ENCODE data around the gene E2F4.

E2F4 gene, protein sequence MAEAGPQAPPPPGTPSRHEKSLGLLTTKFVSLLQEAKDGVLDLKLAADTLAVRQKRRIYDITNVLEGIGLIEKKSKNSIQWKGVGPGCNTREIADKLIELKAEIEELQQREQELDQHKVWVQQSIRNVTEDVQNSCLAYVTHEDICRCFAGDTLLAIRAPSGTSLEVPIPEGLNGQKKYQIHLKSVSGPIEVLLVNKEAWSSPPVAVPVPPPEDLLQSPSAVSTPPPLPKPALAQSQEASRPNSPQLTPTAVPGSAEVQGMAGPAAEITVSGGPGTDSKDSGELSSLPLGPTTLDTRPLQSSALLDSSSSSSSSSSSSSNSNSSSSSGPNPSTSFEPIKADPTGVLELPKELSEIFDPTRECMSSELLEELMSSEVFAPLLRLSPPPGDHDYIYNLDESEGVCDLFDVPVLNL

GRCh38 chr16:67191995-67192681 lies at the start of gene E2F4:
Gene E2F4 (plus strand): TSS chr16:67192155. CDS start chr16:67192228, 73 bp downstream.
- peak; percentile 92 to 94 for DNase-seq

DNA sequence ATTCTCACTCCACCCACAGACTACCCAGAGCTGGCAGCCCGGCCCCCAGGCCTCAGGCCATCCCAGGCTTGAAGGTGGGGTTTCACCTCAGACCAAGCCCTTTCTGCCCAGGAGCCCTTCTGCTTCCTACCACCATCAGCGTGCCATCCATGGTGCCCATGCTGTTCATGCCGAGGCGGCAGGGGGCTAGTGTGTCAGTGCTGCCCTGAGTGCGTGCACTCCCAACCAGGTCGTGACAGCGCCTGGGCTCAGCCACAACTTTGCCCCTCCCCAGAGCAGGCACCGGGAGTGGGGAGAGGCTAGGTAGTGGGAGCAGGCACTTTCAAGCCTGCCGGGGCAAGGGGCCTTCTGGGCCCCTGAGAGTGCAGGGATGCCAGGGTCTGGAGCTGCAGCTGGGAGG lies 49.6 kb upstream of the E2F4 start:
- no peak for DNase-seq

- DNase-seq, result no peak
Measured at GRCh38 chr16:67144943-67145342, 47.0 kb upstream of the E2F4 start.

- no peak for DNase-seq
Measured at GRCh38 chr16:67145746-67146145, 46.2 kb upstream of the E2F4 start.

DNA sequence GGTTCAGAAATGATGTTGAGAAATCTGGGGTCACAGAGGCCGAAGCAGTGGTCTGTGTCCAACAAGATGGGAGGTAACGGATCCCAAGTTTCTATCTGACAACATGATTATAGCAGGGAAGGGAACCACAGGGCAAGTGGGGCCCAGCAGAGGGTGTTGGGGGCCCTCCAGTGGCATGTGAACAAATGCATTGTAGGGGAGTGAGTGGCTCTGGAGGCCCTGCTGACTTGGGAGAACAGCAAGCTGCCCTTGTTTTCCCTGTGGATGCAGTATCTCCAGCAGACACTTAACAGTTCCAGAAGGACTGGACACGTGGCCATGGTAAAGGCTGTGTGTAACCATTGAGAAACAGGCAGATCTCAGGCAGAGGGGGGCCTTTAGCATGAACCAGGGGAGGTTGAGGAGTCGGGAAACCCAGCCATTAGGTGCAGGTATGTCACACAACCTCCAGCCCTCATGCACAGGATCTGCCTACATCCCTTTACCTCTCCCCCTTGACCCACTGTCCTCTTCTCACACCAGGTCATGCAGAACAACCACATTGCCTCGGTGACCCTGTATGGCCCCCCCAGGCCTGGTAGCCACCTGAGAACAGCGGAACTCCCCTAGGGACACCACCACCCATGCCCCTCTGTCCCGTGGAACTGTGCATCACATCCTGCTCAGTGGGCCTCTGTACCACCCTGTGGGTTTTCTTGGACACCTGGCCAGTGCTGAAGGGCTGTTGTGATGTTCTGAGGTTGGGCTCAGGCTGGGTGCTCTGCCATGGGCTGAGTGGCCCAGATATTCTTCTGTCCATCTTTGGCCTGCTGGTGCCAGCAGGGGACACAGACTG lies 45.2 kb upstream of the E2F4 start:
- no peak for DNase-seq

DNA sequence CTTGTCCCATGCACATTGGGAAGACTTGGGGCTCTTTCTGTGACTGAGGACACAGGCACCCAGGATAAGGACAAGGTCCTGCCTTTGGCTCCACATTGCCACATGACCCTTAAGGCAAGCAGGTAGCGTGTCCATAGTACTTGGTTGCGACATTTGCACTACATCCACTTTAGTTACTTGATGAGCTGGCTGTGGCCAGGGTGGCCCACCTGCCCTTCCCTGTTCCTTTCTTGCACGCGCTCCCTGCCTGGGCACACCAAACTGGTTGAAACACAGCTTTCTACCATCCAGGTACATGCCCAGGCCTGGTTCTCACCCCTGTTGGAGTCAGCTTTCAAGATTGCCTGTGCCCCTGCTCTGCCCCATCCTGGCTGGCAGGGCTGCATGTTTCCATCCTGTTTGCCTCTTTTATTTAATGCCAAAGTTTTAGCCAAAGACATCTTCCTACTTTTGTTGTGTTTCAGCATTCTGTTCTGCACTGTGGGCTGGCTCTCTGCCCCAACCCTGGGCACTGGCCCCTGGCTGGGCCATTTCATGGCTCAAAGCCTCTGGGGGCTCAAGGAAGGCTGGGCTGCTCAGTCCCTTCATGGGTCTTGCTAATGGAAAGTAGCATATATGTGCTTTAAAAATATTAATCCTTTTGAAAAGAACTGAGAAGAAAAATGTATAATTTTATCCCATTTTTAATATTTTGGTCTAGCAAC lies 44.4 kb upstream of the E2F4 start:
- DNase-seq, result no peak

- DNase-seq, result no peak
Measured at GRCh38 chr16:67148221-67148620, 43.7 kb upstream of the E2F4 start.

GRCh38 chr16:67148656-67149275 lies 43.2 kb upstream of the E2F4 start:
- DNase-seq, result no peak

- DNase-seq, result no peak
Measured at GRCh38 chr16:67149276-67150046, 42.5 kb upstream of the E2F4 start.

GRCh38 chr16:67150047-67150832 lies 41.7 kb upstream of the E2F4 start:
- peak; percentile 69 to 74 for DNase-seq

DNA sequence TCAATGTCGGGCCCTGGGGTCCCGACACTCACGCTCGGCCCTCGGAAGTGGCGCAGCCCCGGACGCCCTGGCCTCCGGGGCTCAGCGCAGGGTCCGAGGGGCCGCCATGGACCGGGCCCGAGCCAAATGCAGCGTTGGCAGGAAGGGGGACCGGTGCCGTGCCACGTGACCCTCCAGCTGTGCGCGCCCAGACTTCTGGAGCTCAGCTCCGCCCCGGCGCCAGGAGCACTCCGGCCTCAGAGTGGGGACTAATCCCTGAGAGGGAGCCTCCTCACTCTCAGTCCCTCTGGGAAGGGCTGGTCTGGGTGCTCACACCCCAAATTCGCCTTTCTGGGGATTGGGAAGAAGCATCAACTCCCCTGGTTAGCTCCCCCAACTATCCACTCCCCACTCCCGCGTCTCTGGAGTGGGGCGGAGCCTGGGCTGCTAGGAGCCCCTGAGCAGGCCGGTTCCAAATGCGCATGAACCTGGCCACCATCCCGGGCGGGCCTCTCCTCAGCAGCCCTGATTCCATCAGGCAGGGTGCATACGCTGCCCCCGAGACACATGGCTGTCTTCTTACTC lies 41.0 kb upstream of the E2F4 start, which contains the start of gene B3GNT9:
TSS of gene B3GNT9 (minus strand) at position 166 of the 564 bp plus-strand sequence. CDS start 513 bp downstream, outside the sequence.
- peak in 1 of 2 experiments; percentile 70 for DNase-seq

GRCh38 chr16:67151431-67152097 lies 40.4 kb upstream of the E2F4 start:
- no peak for DNase-seq

- no peak for DNase-seq
Measured at GRCh38 chr16:67154578-67155294, 37.2 kb upstream of the E2F4 start.

- DNase-seq, result peak; percentile 86 to 90
Measured at GRCh38 chr16:67155295-67156142, 36.4 kb upstream of the E2F4 start.

GRCh38 chr16:67156143-67156844 lies 35.7 kb upstream of the E2F4 start:
- peak in 1 of 2 experiments; percentile 24 for DNase-seq

DNA sequence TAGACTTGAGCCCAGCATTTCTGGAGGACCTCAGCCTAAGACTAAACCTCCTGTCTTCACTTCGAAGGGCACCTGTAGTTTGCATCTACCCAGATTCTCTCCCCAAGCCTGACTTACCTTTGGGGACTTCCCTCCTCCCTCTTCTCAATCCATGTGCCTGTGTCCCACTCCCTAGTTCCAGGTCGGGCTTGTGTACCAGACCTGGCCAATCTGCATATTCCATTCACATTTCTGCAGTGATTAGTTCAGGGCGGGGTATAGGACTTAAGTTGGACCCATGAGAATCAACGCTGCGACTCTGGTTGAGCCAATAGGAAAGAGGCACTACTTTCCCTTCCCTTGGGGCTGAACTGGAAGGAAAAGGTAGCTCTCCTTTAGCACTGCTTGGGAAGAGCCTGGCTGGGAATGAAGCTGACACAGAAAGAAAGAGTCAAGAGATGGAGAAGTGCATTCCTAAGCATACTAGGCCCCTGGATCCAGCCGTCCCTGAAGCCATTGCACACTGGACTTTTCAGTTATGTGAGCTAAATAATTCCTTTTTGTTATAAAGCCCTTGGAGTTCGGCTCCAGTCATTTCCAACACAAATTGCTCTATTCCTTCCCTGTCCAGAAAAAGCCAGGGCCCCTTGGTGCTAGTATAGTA lies 34.7 kb upstream of the E2F4 start:
- no peak for DNase-seq

Data from activated T-cell treated with anti-CD3 and anti-CD28 coated beads, Interleukin-2, amount 50 U/mL, for 48 hours (primary cell).